DND-41 (cell line): Measurements from ENCODE around the gene MUC2.
"Not testable (repeated sequence)": the region's sequence is repeated elsewhere in the genome, so short reads cannot be mapped to it uniquely, and the experiment has no call there.

ENCODE experiments used
- ATAC-seq: fragments of 200-7000 bp; cut with Tn5 transposase; 3 replicates; pipeline ENCODE4 v1.9.1; 2021; ENCODE audit warnings: low read depth; ENCODE audit not compliant: insufficient read depth
- DNase-seq: peaks from one replicate; pipeline ENCODE4 v3.0.0-alpha.2; 2020
- H2AFZ ChIP-seq: 2 replicates; pipeline ENCODE4 v1.6.0; 2012; ENCODE audit warnings: low read depth, low read length
- H3K27ac ChIP-seq: 2 replicates; pipeline ENCODE4 v1.5.1; 2012; ENCODE audit warnings: low read length, inconsistent platforms
- H3K27me3 ChIP-seq: fragments of 200-600 bp; sonication (generic); 2 replicates; pipeline ENCODE4 v1.6.0; 2012; ENCODE audit warnings: low read length, mild to moderate bottlenecking, inconsistent platforms; ENCODE audit not compliant: insufficient read depth, poor library complexity
- H3K36me3 ChIP-seq: 2 replicates; pipeline ENCODE4 v1.5.1; 2012; ENCODE audit warnings: low read length, inconsistent platforms; ENCODE audit not compliant: insufficient read depth
- H3K4me1 ChIP-seq: 2 replicates; pipeline ENCODE4 v1.5.1; 2012; ENCODE audit warnings: mild to moderate bottlenecking, low read length; ENCODE audit not compliant: insufficient read depth
- H3K4me2 ChIP-seq: 2 replicates; pipeline ENCODE4 v1.6.0; 2012; ENCODE audit warnings: mild to moderate bottlenecking, moderate library complexity, low read length, inconsistent platforms; ENCODE audit not compliant: insufficient read depth
- H3K4me3 ChIP-seq, 2 experiments: fragments of 200-600 bp in 1 of 2; shearing (Covaris generic) in 1 of 2; 2 replicates each; pipeline ENCODE4 v1.5.1; 2012 to 2016; ENCODE audit warnings: inconsistent platforms in 2 of 2, low read length in 2 of 2, mild to moderate bottlenecking in 2 of 2, low read depth in 1 of 2, moderate library complexity in 1 of 2
- H3K79me2 ChIP-seq: 2 replicates; pipeline ENCODE4 v1.6.0; 2012; ENCODE audit warnings: low read length, inconsistent platforms; ENCODE audit not compliant: insufficient read depth
- H3K9ac ChIP-seq: 2 replicates; pipeline ENCODE4 v1.6.0; 2012; ENCODE audit warnings: low read depth, mild to moderate bottlenecking, inconsistent platforms, low read length, moderate library complexity
- H3K9me3 ChIP-seq: 2 replicates; pipeline ENCODE4 v1.5.1; 2012; ENCODE audit warnings: low read length, moderate library complexity, mild to moderate bottlenecking, inconsistent platforms; ENCODE audit not compliant: insufficient read depth, severe bottlenecking
- H4K20me1 ChIP-seq: 2 replicates; pipeline ENCODE4 v1.6.0; 2012; ENCODE audit warnings: low read length; ENCODE audit not compliant: insufficient read depth
- CTCF ChIP-seq: IDR thresholded peaks from 2 replicates; pipeline ENCODE4 v1.5.1; 2012; ENCODE audit warnings: borderline replicate concordance, low read length, moderate library complexity, mild to moderate bottlenecking; ENCODE audit not compliant: poor library complexity, severe bottlenecking; ENCODE audit errors: extremely low read depth
- EZH2 ChIP-seq: IDR thresholded peaks from 3 replicates; pipeline ENCODE4 v1.6.1; 2012; ENCODE audit warnings: borderline replicate concordance, low read depth, mild to moderate bottlenecking, moderate library complexity, low read length, inconsistent platforms; ENCODE audit not compliant: severe bottlenecking

Gene MUC2

DNA sequence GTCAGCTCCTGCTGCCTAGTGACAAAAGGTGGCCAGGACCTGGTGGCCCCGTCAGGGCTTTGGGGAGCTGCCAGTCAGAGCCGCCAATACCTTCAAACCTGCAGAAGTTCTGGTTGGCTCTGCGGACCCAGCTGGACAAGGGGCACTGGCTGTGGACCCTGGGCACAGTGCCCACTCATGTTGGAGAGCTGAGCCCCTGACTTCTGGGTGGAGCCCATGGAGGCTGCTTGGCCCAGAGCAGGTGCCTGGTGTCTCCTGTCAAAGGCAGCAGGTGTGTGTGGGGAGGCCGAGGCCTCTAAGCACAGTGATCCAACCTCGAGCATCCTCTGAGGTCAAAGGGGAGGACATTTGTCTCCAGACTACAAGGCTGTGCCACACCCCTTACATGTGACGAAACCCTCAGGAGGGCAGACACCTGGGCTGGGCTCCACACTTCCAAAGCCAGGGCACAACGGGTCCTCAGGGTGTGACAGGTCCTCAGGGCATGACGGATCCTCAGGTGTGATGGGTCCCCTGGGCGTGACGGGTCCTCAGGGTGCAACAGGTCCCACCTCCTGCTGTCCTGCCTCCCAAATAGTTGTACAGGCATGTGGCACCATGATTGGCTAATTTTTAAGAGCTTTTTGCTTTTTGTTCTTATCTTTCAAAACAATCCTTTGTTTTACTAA, 37.0 kb downstream of the MUC2 start:
- H3K79me2 ChIP-seq: no peaks in the 10 kb centered on the region
- no peak overlapping the region for H3K9ac ChIP-seq
- H2AFZ ChIP-seq: no peak overlapping the region
- H3K4me2 ChIP-seq: no peak overlapping the region
- no peaks in the 10 kb centered on the region for H3K9me3 ChIP-seq
- H3K4me1 ChIP-seq: no peaks in the 10 kb centered on the region
- H3K36me3 ChIP-seq: no peaks in the 10 kb centered on the region
- H3K27me3 ChIP-seq: no peaks in the 10 kb centered on the region
- no peak for DNase-seq
- no peak overlapping the region for H3K27ac ChIP-seq
- TF ChIP-seq CTCF: no peak
- no peak for TF ChIP-seq EZH2
- no peak overlapping the region for H3K4me3 ChIP-seq
- ATAC-seq: no peak
- no peaks in the 10 kb centered on the region for H4K20me1 ChIP-seq

DNA sequence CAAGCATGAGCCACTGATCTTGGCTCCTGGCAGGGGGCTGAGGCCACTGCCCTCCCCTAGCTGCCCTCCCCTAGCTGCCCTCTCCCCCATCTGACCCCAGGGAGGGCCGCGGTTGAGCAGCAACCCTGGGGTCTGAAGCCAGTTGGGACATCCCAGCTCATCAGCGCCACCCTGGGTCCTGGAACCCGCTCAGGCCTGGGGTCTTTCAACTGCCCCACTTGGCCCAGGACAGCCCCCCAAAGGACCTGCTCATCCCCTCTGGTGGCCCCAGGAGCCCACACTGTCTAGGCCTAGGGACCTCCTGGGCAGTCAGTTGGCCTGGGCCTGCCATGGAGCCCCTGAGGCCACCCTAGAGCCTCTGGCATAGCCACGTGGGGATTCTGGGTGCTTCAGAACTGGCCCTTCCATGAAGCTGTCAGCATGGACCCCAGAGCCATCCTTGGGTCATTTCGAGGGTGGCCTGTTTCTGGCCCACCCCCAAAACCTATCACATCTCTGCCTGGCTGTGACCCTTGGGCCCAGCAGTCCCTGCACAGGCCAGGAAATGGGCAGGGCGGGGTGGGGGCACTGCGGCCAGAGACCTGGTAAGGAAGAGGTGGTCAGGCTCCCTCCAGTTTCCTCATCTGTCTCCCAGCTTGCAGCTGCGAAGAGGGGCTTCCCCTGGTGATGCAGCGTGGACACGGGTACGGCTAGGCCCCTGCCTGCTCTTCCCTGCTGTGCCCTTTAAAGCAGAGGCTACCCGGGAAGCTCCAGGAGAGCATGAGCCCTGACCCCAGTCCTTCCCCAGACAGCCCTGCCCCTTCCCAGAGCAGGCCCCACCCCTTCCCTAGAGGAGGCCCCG, 37.9 kb downstream of the MUC2 start:
- Histone ChIP-seq H3K4me3 (no peak overlapping the region), H2AFZ (no peak overlapping the region), H3K9me3 (no peaks in the 10 kb centered on the region), H3K27ac (no peak overlapping the region), H3K36me3 (no peaks in the 10 kb centered on the region), H3K4me1 (no peaks in the 10 kb centered on the region), H3K79me2 (no peaks in the 10 kb centered on the region), H4K20me1 (no peaks in the 10 kb centered on the region), H3K9ac (no peak overlapping the region), H3K4me2 (no peak overlapping the region), H3K27me3 (no peaks in the 10 kb centered on the region)
- no peak for ATAC-seq
- DNase-seq: no peak
- TF ChIP-seq EZH2: no peak
- TF ChIP-seq CTCF: no peak

DNA sequence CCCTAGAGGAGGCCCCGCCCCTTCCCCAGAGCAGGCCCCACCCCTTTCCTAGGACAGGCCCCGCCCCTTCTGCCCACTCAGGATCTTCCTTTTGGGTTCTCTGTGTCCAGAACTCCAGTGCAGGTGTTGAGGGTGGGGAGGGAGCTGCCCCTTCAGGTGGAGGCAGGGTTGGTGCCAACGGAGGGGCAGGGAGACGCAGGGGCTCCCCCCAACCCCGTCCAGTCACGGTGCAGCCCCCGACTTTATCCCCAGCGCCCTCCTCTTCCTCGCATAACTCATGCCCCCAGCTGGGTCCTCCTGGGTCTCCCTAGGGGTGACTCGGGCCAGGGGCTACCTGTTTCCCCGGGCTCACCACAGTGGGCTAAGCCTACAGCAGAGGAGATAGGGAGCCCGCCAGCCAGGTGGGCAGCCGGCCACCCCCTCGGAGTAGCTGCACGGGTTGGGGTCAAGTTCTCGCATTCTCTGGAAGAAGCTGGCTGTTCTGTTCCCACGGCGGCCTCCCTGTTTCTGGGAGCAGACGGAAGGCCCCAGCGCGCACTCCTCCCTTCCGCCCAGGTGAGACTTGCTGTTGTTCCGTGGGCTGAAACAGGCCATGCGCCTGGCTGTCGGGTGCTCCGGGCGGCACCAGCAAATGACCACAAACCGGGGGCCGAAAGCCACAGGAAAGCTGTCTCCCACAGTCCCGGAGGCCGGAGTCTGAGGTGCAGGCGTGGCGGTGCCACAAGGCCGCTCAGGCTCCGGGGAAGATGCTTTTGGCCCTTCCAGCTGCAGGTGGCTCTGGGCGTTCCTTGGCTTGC, 38.9 kb downstream of the MUC2 start:
- no peak for TF ChIP-seq CTCF
- no peak for TF ChIP-seq EZH2
- ATAC-seq (no peak), DNase-seq (no peak)
- Histone ChIP-seq H3K9ac (no peak overlapping the region), H3K9me3 (no peaks in the 10 kb centered on the region), H3K27me3 (no peaks in the 10 kb centered on the region), H4K20me1 (no peaks in the 10 kb centered on the region), H3K4me1 (no peaks in the 10 kb centered on the region), H3K4me2 (no peak overlapping the region), H3K4me3 (no peak overlapping the region), H3K36me3 (no peaks in the 10 kb centered on the region), H2AFZ (no peak overlapping the region), H3K79me2 (no peaks in the 10 kb centered on the region), H3K27ac (no peak overlapping the region)

DNA sequence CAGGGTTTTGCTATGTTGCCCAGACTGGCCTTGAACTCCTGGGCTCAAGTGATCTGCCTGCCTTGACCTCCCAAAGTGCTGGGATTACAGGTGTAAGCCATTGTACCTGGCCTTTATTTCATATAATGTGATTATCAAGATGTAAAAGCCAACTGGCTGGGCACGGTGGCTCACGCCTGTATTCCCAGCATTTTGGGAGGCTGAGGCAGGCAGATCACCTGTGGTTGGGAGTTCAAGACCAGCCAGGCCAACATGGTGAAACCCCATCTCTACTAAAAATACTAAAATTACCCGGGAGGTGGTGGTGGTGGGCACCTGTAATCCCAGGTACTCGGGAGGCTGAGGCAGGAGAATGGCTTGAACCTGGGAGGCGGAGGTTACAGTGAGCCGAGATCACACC, 40.6 kb downstream of the MUC2 start:
- H4K20me1 ChIP-seq, H3K9ac ChIP-seq, H3K4me1 ChIP-seq, DNase-seq, ATAC-seq, H3K27ac ChIP-seq, H3K4me2 ChIP-seq, H3K9me3 ChIP-seq, H3K79me2 ChIP-seq, H3K4me3 ChIP-seq, H2AFZ ChIP-seq, H3K27me3 ChIP-seq, H3K36me3 ChIP-seq: not testable (repeated sequence)
